ENCODE measurements around the gene STX1A.

Gene STX1A

GRCh38 chr7:73718905-73719805 is at the start of gene STX1A:
Gene STX1A, minus strand, starts transcription at chr7:73719669. Its CDS starts 38 bp downstream, at chr7:73719631.
- peak; percentile 98 for DNase-seq (ENCODE audit: low spot score)
- TF ChIP-seq CTCF (IDR thresholded peaks at IDR 0.05; ENCODE audit: extremely low read depth, missing control alignments): no peak

GRCh38 chr7:73768641-73769480 is 49.4 kb upstream of the STX1A start:
- no peak for TF ChIP-seq CTCF (IDR thresholded peaks at IDR 0.05; ENCODE audit: extremely low read depth, missing control alignments)
- no peak for DNase-seq (ENCODE audit: low spot score)

GRCh38 chr7:73766556-73767229 is 47.2 kb upstream of the STX1A start:
- TF ChIP-seq CTCF (IDR thresholded peaks at IDR 0.05; ENCODE audit: extremely low read depth, missing control alignments): no peak
- no peak for DNase-seq (ENCODE audit: low spot score)

- no peak for TF ChIP-seq CTCF (IDR thresholded peaks at IDR 0.05; ENCODE audit: extremely low read depth, missing control alignments)
- no peak for DNase-seq (ENCODE audit: low spot score)
These were observed 43.2 kb upstream of the STX1A start for GRCh38 chr7:73762659-73762999.

GRCh38 chr7:73761854-73762658 is 42.6 kb upstream of the STX1A start:
- no peak for DNase-seq (ENCODE audit: low spot score)

More at GRCh38 chr7:73761854-73762658, 42.6 kb upstream of the STX1A start:
- TF ChIP-seq CTCF (IDR thresholded peaks at IDR 0.05; ENCODE audit: extremely low read depth, missing control alignments): no peak
